ENCODE measurements around the gene PTPRT. TPM values are rescaled to one million over a fixed set of nuclear protein-coding genes. Genes with fewer than 3 reads are reported as not detected.

Gene PTPRT
- total and polyA plus RNA-seq, 2 of the 4 experiments (the other 2 are of a cell fraction), result not detected

DNA sequence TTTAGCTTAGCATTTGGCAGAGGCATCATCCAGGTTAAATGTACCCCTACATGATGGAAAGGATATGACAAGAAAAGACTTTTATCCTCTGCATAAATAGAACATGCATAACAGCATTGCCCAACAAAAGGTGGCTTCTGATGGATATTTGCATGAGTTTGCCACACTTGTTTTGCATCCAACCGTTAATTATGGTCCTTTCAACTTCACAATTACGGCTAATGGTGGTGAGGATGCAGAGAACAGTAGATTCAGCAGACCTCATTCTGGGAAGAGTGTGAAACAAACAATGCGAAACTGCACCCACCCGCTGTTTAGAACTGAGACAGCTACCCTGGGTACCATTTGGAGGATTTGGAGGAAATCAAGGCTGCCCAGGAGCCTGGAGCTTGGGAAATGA is 880.7 kb downstream of the PTPRT start:
- Histone ChIP-seq H3K4me2 (ENCODE audit: low read depth, low read length) (no peak overlapping the region), H2BK120ac (ENCODE audit: low read depth, low read length) (no peak overlapping the region), H3K18ac (ENCODE audit: low read depth, low read length) (no peak overlapping the region), H3K9me1 (ENCODE audit: insufficient read depth, low read length) (no peaks in the 10 kb centered on the region), H3K27ac (ENCODE audit: insufficient read depth, low read length) (no peak overlapping the region), H3K4me3 (ENCODE audit: insufficient read depth, low read depth, low read length) (no peak overlapping the region), H4K20me1 (ENCODE audit: insufficient read depth, low read length) (no peaks in the 10 kb centered on the region), H2BK5ac (ENCODE audit: low read depth, low read length, poor library complexity, severe bottlenecking) (no peak overlapping the region), H3K36me3 (ENCODE audit: control insufficient read depth, insufficient read depth, low read length) (no peaks in the 10 kb centered on the region), H4K5ac (ENCODE audit: low read depth, low read length) (no peak overlapping the region), H4K8ac (ENCODE audit: low read depth in 2 of 2, low read length in 2 of 2) (no peak overlapping the region), H3K9ac (ENCODE audit: low read depth, low read length) (no peak overlapping the region), H3K4ac (ENCODE audit: low read depth, low read length) (no peak overlapping the region), H3K27me3 (ENCODE audit: control insufficient read depth, insufficient read depth, low read length) (no peaks in the 10 kb centered on the region), H2BK15ac (ENCODE audit: low read depth, low read length) (no peak overlapping the region), H3K4me1 (ENCODE audit: control insufficient read depth, insufficient read depth, low read length) (no peaks in the 10 kb centered on the region), H3K23ac (ENCODE audit: low read depth, low read length) (no peak overlapping the region), H3K9me3 (ENCODE audit: control insufficient read depth, insufficient read depth, low read length) (peaks cover 11% of the 10 kb centered on the region), H2AK5ac (ENCODE audit: low read depth, low read length) (no peak overlapping the region), H2BK20ac (ENCODE audit: low read depth, low read length) (no peak overlapping the region), H3K79me1 (ENCODE audit: low read depth in 1 of 2, low read length in 2 of 2) (no peaks in the 10 kb centered on the region), H2AFZ (replicated peaks; ENCODE audit: low read length, poor library complexity) (no peak overlapping the region), H3K14ac (replicated peaks; ENCODE audit: low read depth, low read length) (no peak overlapping the region), H4K91ac (ENCODE audit: insufficient read depth, low read depth, low read length) (no peak overlapping the region), H3K56ac (ENCODE audit: extremely low read depth, insufficient read depth, low read length) (no peak overlapping the region), H2AK9ac (replicated peaks; ENCODE audit: low read depth, low read length, poor library complexity) (no peak overlapping the region)
- ATAC-seq (ENCODE audit: low read depth), result no peak
- intact Hi-C loops (cut with micrococcal nuclease) (no loop called here), dilution Hi-C loops (cut with HindIII; ENCODE audit: low sequenced_read_pairs, unreplicated experiment) (no loop called here), in situ Hi-C loops (cut with MboI; ENCODE audit: low sequenced_read_pairs) (no loop called here)
- BruUV-seq (replicated peaks), result no TSS peak
- no peak for DNase-seq
- ChIA-PET CTCF (no interaction called here), POLR2A (ENCODE audit: unreplicated experiment) (no interaction called here)
- TF ChIP-seq, protein P1, sequence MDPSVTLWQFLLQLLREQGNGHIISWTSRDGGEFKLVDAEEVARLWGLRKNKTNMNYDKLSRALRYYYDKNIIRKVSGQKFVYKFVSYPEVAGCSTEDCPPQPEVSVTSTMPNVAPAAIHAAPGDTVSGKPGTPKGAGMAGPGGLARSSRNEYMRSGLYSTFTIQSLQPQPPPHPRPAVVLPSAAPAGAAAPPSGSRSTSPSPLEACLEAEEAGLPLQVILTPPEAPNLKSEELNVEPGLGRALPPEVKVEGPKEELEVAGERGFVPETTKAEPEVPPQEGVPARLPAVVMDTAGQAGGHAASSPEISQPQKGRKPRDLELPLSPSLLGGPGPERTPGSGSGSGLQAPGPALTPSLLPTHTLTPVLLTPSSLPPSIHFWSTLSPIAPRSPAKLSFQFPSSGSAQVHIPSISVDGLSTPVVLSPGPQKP (IDR thresholded peaks at IDR 0.05; ENCODE audit: borderline replicate concordance, low read depth, low read length), result no peak
- TF ChIP-seq SMC3 (IDR thresholded peaks at IDR 0.05; ENCODE audit: low read depth, low read length), result no peak
- 69% methylated on average over 2 of the region's 4 CpGs; no CpG with 5 or more reads in 1 of the 2 experiments for WGBS, 2 experiments (ENCODE audit: extremely low coverage in 2 of 2, insufficient read length in 1 of 2)

Measured in IMR-90 (cell line).